K562 (cell line): ENCODE data around the gene PNPLA2. TPM values are rescaled to one million over a fixed set of nuclear protein-coding genes. Genes with fewer than 3 reads are reported as not detected.

Experiments
- ARID4B ChIP-seq: sonication (generic); formaldehyde crosslinking; IDR thresholded peaks from 2 replicates; pipeline ENCODE4 v1.8.0; 2022; ENCODE audit warnings: mild to moderate bottlenecking, missing genetic modification reagents
- BRD9 ChIP-seq: fragments of 450-650 bp; IDR thresholded peaks from 2 replicates; pipeline ENCODE4 v1.6.1; 2018; ENCODE audit warnings: low read depth; ENCODE audit not compliant: partially characterized antibody
- ERF ChIP-seq: fragments of 450-650 bp; formaldehyde crosslinking; IDR thresholded peaks from 2 replicates; pipeline ENCODE4 v1.4.0; 2020; ENCODE audit warnings: mild to moderate bottlenecking, mixed read lengths
- MBD2 ChIP-seq: sonication (generic); IDR thresholded peaks from 2 replicates; pipeline ENCODE4 v1.6.1; 2016; ENCODE audit warnings: low read depth, borderline replicate concordance
- RBM17 ChIP-seq: fragments of 200-400 bp; formaldehyde crosslinking; IDR thresholded peaks from 2 replicates; pipeline ENCODE4 v1.6.1; 2017; ENCODE audit warnings: low read depth, mild to moderate bottlenecking, low read length, borderline replicate concordance
- TEAD2 ChIP-seq: fragments of 450-650 bp; IDR thresholded peaks from 2 replicates; pipeline ENCODE4 v1.6.1; 2016; ENCODE audit warnings: missing genetic modification characterization, control low read depth, missing compliant biosample characterization
- ZBTB33 ChIP-seq: sonication (generic); formaldehyde crosslinking; IDR thresholded peaks from 2 replicates; pipeline ENCODE4 v1.8.1; 2023; ENCODE audit warnings: mild to moderate bottlenecking, missing genetic modification reagents
- ZBTB40 ChIP-seq, 2 experiments: fragments of 450-650 bp in 1 of 2; sonication (generic) in 1 of 2; formaldehyde crosslinking in 1 of 2; IDR thresholded peaks; 2 replicates each; pipeline versions ENCODE4 v1.7.1 to v1.9.0; 2016 to 2022; ENCODE audit warnings: inconsistent platforms in 1 of 2, mild to moderate bottlenecking in 1 of 2, missing genetic modification reagents in 1 of 2
- polyA plus RNA-seq, 8 experiments: library from polyadenylated mRNA; depleted of rRNA in 4 of 8; stranded (reverse) in 5 of 8; unstranded in 3 of 8; fragments of >200 nt; fragmentation: Nextera tagmentation in 2 of 8; fragmentation: Illumina TruSeq in 1 of 8; extraction: Ambion mirVana in 2 of 8; extraction: Trizol in 1 of 8; gene quantifications; 2 replicates each; pipeline versions ENCODE4 v1.2.1 to v1.2.3, GENCODE V29; 2011 to 2014; ENCODE audit warnings: inconsistent platforms in 1 of 8, missing spikeins in 1 of 8
- total RNA-seq, 7 experiments: library from RNA; depleted of rRNA in 6 of 7; stranded (reverse); fragments of >200 nt in 6 of 7; fragmentation: Illumina TruSeq in 2 of 7; extraction: Trizol in 2 of 7; gene quantifications; 2 replicates each; pipeline versions ENCODE4 v1.2.1 to v1.2.3, GENCODE V29; 2011 to 2021; ENCODE audit warnings: low replicate concordance in 1 of 7

PNPLA2 gene
- total and polyA plus RNA-seq, 9 of the 15 experiments (the other 6 are each of a cell fraction or from before 2014, with no cell fraction given) = 0.39 to 87.1 (median 8.4) TPM

GRCh38 chr11:777288-778255, 41.1 kb upstream of the PNPLA2 start, which contains the start of gene GATD1 (continued):
- TF ChIP-seq RBM17 (no peak), ERF (CRISPR knock-in tag) (peak; percentile 51; the same call in 1 of the 2 replicates), ZBTB40 (IDR thresholded peaks at IDR 0.05) (peak; percentile 54; the same call in 1 of the 2 replicates), ZBTB40 (CRISPR knock-in tag; IDR thresholded peaks at IDR 0.05) (no peak), MBD2 (peak; percentile 20; the same call in 1 of the 2 replicates), ZBTB33 (no peak), BRD9 (no peak), ARID4B (CRISPR knock-in tag) (peak; percentile 53; the same call in 1 of the 2 replicates), TEAD2 (tag) (no peak)
